Measurements from ENCODE around the gene ZNF630. TPM values are rescaled to one million over a fixed set of nuclear protein-coding genes. Genes with fewer than 3 reads are reported as not detected.
"Not testable (repeated sequence)": the region's sequence is repeated elsewhere in the genome, so short reads cannot be mapped to it uniquely, and the experiment has no call there.

Gene ZNF630
- under 1 TPM; 0.52 to 0.87 TPM for total RNA-seq

GRCh38 chrX:48071064-48071985 lies at the start of gene ZNF630:
Gene ZNF630 (minus strand): TSS chrX:48071640. CDS start chrX:48066886, 4,754 bp downstream.
- Mint-ChIP-seq H3K4me3 (peak within 1 kb of the TSS; percentile 70), H3K27ac (peak within 1 kb of the TSS; percentile 84), H3K9me3 (no peaks in the 10 kb centered on the region), H3K4me1 (peaks cover 15% of the 10 kb centered on the region), H3K27me3 (no peaks in the 10 kb centered on the region), H3K36me3 (ENCODE audit: low read depth) (peaks cover 1% of the 10 kb centered on the region)
- ChIA-PET CTCF (interaction anchor here (0.6 kb wide), 1 partner anchor 12 kb away, joined by 3 read pairs; no protein-coding TSS in a partner anchor), POLR2A (interaction anchor here (0.6 kb wide), 1 partner anchor 222 kb away, joined by 3 read pairs; no protein-coding TSS in a partner anchor)
- peak; percentile 41 for DNase-seq

GRCh38 chrX:48107717-48108116 lies 36.3 kb upstream of the ZNF630 start:
- Mint-ChIP-seq H3K27me3 (no peaks in the 10 kb centered on the region), H3K36me3 (ENCODE audit: low read depth) (no peaks in the 10 kb centered on the region), H3K4me1 (no peaks in the 10 kb centered on the region), H3K9me3 (no peaks in the 10 kb centered on the region), H3K27ac (no peak overlapping the region), H3K4me3 (no peak overlapping the region)
- no peak for DNase-seq
- ChIA-PET CTCF (no interaction called here), POLR2A (no interaction called here)

- Mint-ChIP-seq H3K27me3 (no peaks in the 10 kb centered on the region), H3K27ac (no peak overlapping the region), H3K36me3 (ENCODE audit: low read depth) (no peaks in the 10 kb centered on the region), H3K4me3 (no peak overlapping the region), H3K9me3 (no peaks in the 10 kb centered on the region), H3K4me1 (no peaks in the 10 kb centered on the region)
- CTCF ChIA-PET = no interaction called here
- POLR2A ChIA-PET = no interaction called here
- DNase-seq = no peak
Measured at GRCh38 chrX:48102874-48103374, 31.5 kb upstream of the ZNF630 start.

- Mint-ChIP-seq H3K27me3 (no peaks in the 10 kb centered on the region), H3K9me3 (no peaks in the 10 kb centered on the region), H3K27ac (no peak overlapping the region), H3K4me3 (no peak overlapping the region), H3K36me3 (ENCODE audit: low read depth) (no peaks in the 10 kb centered on the region), H3K4me1 (no peaks in the 10 kb centered on the region)
- POLR2A ChIA-PET = no interaction called here
- no peak for DNase-seq
- CTCF ChIA-PET = no interaction called here
Measured at GRCh38 chrX:48101443-48101842, 30.0 kb upstream of the ZNF630 start.

- not testable (repeated sequence) for H3K27ac Mint-ChIP-seq, H3K27me3 Mint-ChIP-seq
Measured at GRCh38 chrX:48092558-48092957, 21.1 kb upstream of the ZNF630 start.

GRCh38 chrX:48090123-48090522 lies 18.7 kb upstream of the ZNF630 start:
- peaks cover 2% of the 10 kb centered on the region for H3K27me3 Mint-ChIP-seq
- no peak for DNase-seq
- no peak overlapping the region for H3K27ac Mint-ChIP-seq

More at GRCh38 chrX:48092558-48092957, 21.1 kb upstream of the ZNF630 start:
- H3K36me3 Mint-ChIP-seq (ENCODE audit: low read depth); CTCF ChIA-PET; H3K4me1 Mint-ChIP-seq; POLR2A ChIA-PET; DNase-seq; H3K4me3 Mint-ChIP-seq; H3K9me3 Mint-ChIP-seq: not testable (repeated sequence)

GRCh38 chrX:48086082-48086481 lies 14.6 kb upstream of the ZNF630 start:
- peaks cover 2% of the 10 kb centered on the region for H3K27me3 Mint-ChIP-seq
- POLR2A ChIA-PET = no interaction called here
- peaks cover 2% of the 10 kb centered on the region for H3K4me1 Mint-ChIP-seq
- CTCF ChIA-PET = no interaction called here
- DNase-seq = no peak
- H3K36me3 Mint-ChIP-seq (ENCODE audit: low read depth) = no peaks in the 10 kb centered on the region
- no peak overlapping the region for H3K4me3 Mint-ChIP-seq
- no peak overlapping the region for H3K27ac Mint-ChIP-seq
- no peaks in the 10 kb centered on the region for H3K9me3 Mint-ChIP-seq

More at GRCh38 chrX:48090123-48090522, 18.7 kb upstream of the ZNF630 start:
- ChIA-PET POLR2A (no interaction called here), CTCF (no interaction called here)
- no peaks in the 10 kb centered on the region for H3K36me3 Mint-ChIP-seq (ENCODE audit: low read depth)
- H3K4me3 Mint-ChIP-seq = no peak overlapping the region
- H3K4me1 Mint-ChIP-seq = no peaks in the 10 kb centered on the region
- no peaks in the 10 kb centered on the region for H3K9me3 Mint-ChIP-seq

- DNase-seq = no peak
- Mint-ChIP-seq H3K4me3 (no peak overlapping the region), H3K9me3 (no peaks in the 10 kb centered on the region), H3K36me3 (ENCODE audit: low read depth) (no peaks in the 10 kb centered on the region), H3K4me1 (peaks cover 2% of the 10 kb centered on the region), H3K27ac (no peak overlapping the region), H3K27me3 (peaks cover 2% of the 10 kb centered on the region)
- ChIA-PET CTCF (interaction anchor here (0.8 to 2.0 kb wide), 4 partner anchors 10 to 411 kb away, joined by 3 to 5 read pairs (median 4); no protein-coding TSS in a partner anchor), POLR2A (no interaction called here)
Measured at GRCh38 chrX:48083706-48084105, 12.3 kb upstream of the ZNF630 start.

GRCh38 chrX:48083212-48083611 lies 11.8 kb upstream of the ZNF630 start:
- H3K4me1 Mint-ChIP-seq = peaks cover 2% of the 10 kb centered on the region
- peak; percentile 51 for DNase-seq
- H3K4me3 Mint-ChIP-seq = no peak overlapping the region
- ChIA-PET POLR2A (no interaction called here), CTCF (interaction anchor here (0.8 to 2.0 kb wide), 3 partner anchors 12 to 411 kb away, joined by 3 to 5 read pairs (median 4); no protein-coding TSS in a partner anchor)
- H3K27ac Mint-ChIP-seq = no peak overlapping the region
- no peaks in the 10 kb centered on the region for H3K9me3 Mint-ChIP-seq
- H3K27me3 Mint-ChIP-seq = no peaks in the 10 kb centered on the region
- no peaks in the 10 kb centered on the region for H3K36me3 Mint-ChIP-seq (ENCODE audit: low read depth)

GRCh38 chrX:48076343-48076742 lies 4.9 kb upstream of the ZNF630 start:
- Mint-ChIP-seq H3K9me3 (no peaks in the 10 kb centered on the region), H3K27me3 (no peaks in the 10 kb centered on the region), H3K4me1 (peaks cover 5% of the 10 kb centered on the region), H3K4me3 (no peak overlapping the region), H3K36me3 (ENCODE audit: low read depth) (no peaks in the 10 kb centered on the region), H3K27ac (no peak overlapping the region)
- POLR2A ChIA-PET = no interaction called here
- CTCF ChIA-PET = no interaction called here
- DNase-seq = no peak

GRCh38 chrX:48071986-48072605 lies 656 bp upstream of the ZNF630 start:
- H3K27me3 Mint-ChIP-seq = no peaks in the 10 kb centered on the region
- POLR2A ChIA-PET = no interaction called here
- peaks cover 15% of the 10 kb centered on the region for H3K4me1 Mint-ChIP-seq
- no peak for DNase-seq
- H3K9me3 Mint-ChIP-seq = no peaks in the 10 kb centered on the region
- peaks cover 1% of the 10 kb centered on the region for H3K36me3 Mint-ChIP-seq (ENCODE audit: low read depth)
- H3K4me3 Mint-ChIP-seq = peak overlapping the region; percentile 70
- H3K27ac Mint-ChIP-seq = peak overlapping the region; percentile 84
- CTCF ChIA-PET = no interaction called here

GRCh38 chrX:48068096-48068887 lies 3.1 kb downstream of the ZNF630 start:
- Mint-ChIP-seq H3K36me3 (ENCODE audit: low read depth) (peaks cover 4% of the 10 kb centered on the region), H3K4me1 (peaks cover 15% of the 10 kb centered on the region), H3K27me3 (no peaks in the 10 kb centered on the region), H3K4me3 (no peak overlapping the region), H3K9me3 (no peaks in the 10 kb centered on the region), H3K27ac (no peak overlapping the region)
- POLR2A ChIA-PET = no interaction called here
- no peak for DNase-seq
- CTCF ChIA-PET = no interaction called here

- Mint-ChIP-seq H3K4me3 (no peak overlapping the region), H3K4me1 (peaks cover 2% of the 10 kb centered on the region), H3K27ac (no peak overlapping the region), H3K27me3 (no peaks in the 10 kb centered on the region), H3K9me3 (peaks cover 12% of the 10 kb centered on the region), H3K36me3 (ENCODE audit: low read depth) (peaks cover 15% of the 10 kb centered on the region)
- no peak for DNase-seq
- CTCF ChIA-PET = no interaction called here
- POLR2A ChIA-PET = no interaction called here
Measured at GRCh38 chrX:48064261-48064660, 7.2 kb downstream of the ZNF630 start.

All from activated CD4-positive, alpha-beta T cell treated with anti-CD3 and anti-CD28 coated beads, Interleukin-2, amount 10 ng/mL, durations not matched to agents 7 days and 5 days (primary cell).